ENCODE data around the gene MAP3K14. TPM values are rescaled to one million over a fixed set of nuclear protein-coding genes. Genes with fewer than 3 reads are reported as not detected.

MAP3K14 gene
- total RNA-seq, 1 experiment from 2014 or later: 9.2 TPM

DNA sequence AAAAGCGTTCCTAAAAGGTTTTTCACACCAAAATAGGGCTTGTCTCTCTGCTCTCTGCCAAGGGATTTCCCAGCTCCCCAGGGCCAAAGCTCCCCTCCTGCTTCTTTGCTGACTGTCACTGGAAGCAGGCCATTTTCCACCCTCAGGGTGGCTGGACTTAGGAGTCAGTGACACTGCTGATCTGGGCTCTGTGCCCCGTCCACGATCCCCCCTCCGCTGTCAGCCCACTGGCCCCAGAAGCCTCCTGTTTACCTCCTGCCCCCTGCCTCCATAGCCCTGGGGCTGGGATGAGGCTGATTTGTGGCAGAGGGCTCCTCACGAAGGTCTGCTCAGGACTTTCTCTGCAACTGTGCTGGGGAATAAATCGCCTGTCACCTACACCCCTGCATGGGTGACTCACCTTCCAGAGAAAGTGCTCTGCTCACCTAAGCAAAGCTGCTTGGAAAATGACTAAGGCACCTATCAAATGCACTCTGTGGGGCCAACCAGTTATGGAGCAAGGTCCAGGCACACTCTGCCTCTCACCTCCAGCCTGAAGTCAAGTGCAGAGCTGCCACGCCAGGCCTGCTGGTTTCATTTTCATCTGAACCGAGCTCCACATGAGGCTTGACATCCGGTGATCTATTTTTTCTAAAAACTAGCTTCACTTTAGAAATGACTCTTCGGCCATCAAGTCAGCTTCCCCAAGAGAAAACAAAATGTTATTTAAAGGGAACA, 4.9 kb downstream of the MAP3K14 start:
- peaks cover 51% of the 10 kb centered on the region for H3K4me1 Mint-ChIP-seq (ENCODE audit: insufficient read depth, unreplicated experiment)
- intact Hi-C loops (cut with micrococcal nuclease): no loop called here
- peak; percentile 94 for DNase-seq (ENCODE audit: unreplicated experiment)
- no peaks in the 10 kb centered on the region for H3K9me3 Mint-ChIP-seq (ENCODE audit: unreplicated experiment)
- BruUV-seq (replicated peaks): no TSS peak
- H3K27me3 Mint-ChIP-seq (ENCODE audit: insufficient read depth, unreplicated experiment): no peaks in the 10 kb centered on the region
- H3K36me3 Mint-ChIP-seq (ENCODE audit: insufficient read depth, unreplicated experiment): peaks cover 27% of the 10 kb centered on the region
- TF ChIP-seq CTCF (IDR thresholded peaks at IDR 0.05; ENCODE audit: unreplicated experiment): no peak
- H3K4me3 Mint-ChIP-seq (ENCODE audit: unreplicated experiment): peak overlapping the region; percentile 57
- H3K27ac Mint-ChIP-seq (ENCODE audit: low read depth, unreplicated experiment): peak overlapping the region; percentile 77
- POLR2A ChIA-PET: interaction anchor here (0.6 to 12.9 kb wide), 26 partner anchors 9 to 414 kb away, joined by 3 to 404 read pairs (median 4); no protein-coding TSS in a partner anchor
- CTCF ChIA-PET: interaction anchor here (0.6 to 3.0 kb wide), 12 partner anchors 8 to 281 kb away, joined by 3 to 34 read pairs (median 6); no protein-coding TSS in a partner anchor

GRCh38 chr17:45311401-45311759, 5.4 kb downstream of the MAP3K14 start:
- H3K36me3 Mint-ChIP-seq (ENCODE audit: insufficient read depth, unreplicated experiment): peaks cover 27% of the 10 kb centered on the region
- peak overlapping the region; percentile 77 for H3K27ac Mint-ChIP-seq (ENCODE audit: low read depth, unreplicated experiment)
- peaks cover 51% of the 10 kb centered on the region for H3K4me1 Mint-ChIP-seq (ENCODE audit: insufficient read depth, unreplicated experiment)
- DNase-seq (ENCODE audit: unreplicated experiment): no peak
- no peak overlapping the region for H3K4me3 Mint-ChIP-seq (ENCODE audit: unreplicated experiment)
- ChIA-PET CTCF (interaction anchor here (0.7 to 3.0 kb wide), 9 partner anchors 9 to 114 kb away, joined by 3 to 34 read pairs (median 6); no protein-coding TSS in a partner anchor), POLR2A (interaction anchor here (0.6 to 12.9 kb wide), 21 partner anchors 8 to 413 kb away, joined by 3 to 404 read pairs (median 4); no protein-coding TSS in a partner anchor)
- no peak for TF ChIP-seq CTCF (IDR thresholded peaks at IDR 0.05; ENCODE audit: unreplicated experiment)
- no peaks in the 10 kb centered on the region for H3K9me3 Mint-ChIP-seq (ENCODE audit: unreplicated experiment)
- no peaks in the 10 kb centered on the region for H3K27me3 Mint-ChIP-seq (ENCODE audit: insufficient read depth, unreplicated experiment)
- intact Hi-C loops (cut with micrococcal nuclease): no loop called here
- BruUV-seq (replicated peaks): no TSS peak

- intact Hi-C loops (cut with micrococcal nuclease): no loop called here
- CTCF ChIA-PET: interaction anchor here (0.6 to 5.4 kb wide), 11 partner anchors 10 to 175 kb away, joined by 3 to 34 read pairs (median 6); partner anchors contain the start of gene ACBD4
- Mint-ChIP-seq H3K9me3 (ENCODE audit: unreplicated experiment) (no peaks in the 10 kb centered on the region), H3K36me3 (ENCODE audit: insufficient read depth, unreplicated experiment) (peaks cover 27% of the 10 kb centered on the region), H3K4me3 (ENCODE audit: unreplicated experiment) (no peak overlapping the region), H3K27ac (ENCODE audit: low read depth, unreplicated experiment) (no peak overlapping the region), H3K4me1 (ENCODE audit: insufficient read depth, unreplicated experiment) (peaks cover 46% of the 10 kb centered on the region), H3K27me3 (ENCODE audit: insufficient read depth, unreplicated experiment) (no peaks in the 10 kb centered on the region)
- no peak for TF ChIP-seq CTCF (IDR thresholded peaks at IDR 0.05; ENCODE audit: unreplicated experiment)
- no peak for DNase-seq (ENCODE audit: unreplicated experiment)
- POLR2A ChIA-PET: interaction anchor here (0.6 to 12.9 kb wide), 17 partner anchors 8 to 160 kb away, joined by 3 to 404 read pairs (median 4); no protein-coding TSS in a partner anchor
- BruUV-seq (replicated peaks): no TSS peak
Measured at GRCh38 chr17:45310380-45311324, 6.2 kb downstream of the MAP3K14 start.

All from MCF 10A (cell line).